OCI-LY3 (cell line): ENCODE data around the gene SHISA2.
A peak's percentile ranks its signal among the peaks of the same experiment; 100 is the strongest.

Source experiments
- H2AFZ ChIP-seq: fragments of 200-600, 300-600 bp; shearing (Covaris generic); 2 replicates; pipeline ENCODE4 v1.6.0; 2014; ENCODE audit warnings: antibody characterized with exemption, low read depth, low read length
- H3K27ac ChIP-seq: fragments of 200-600, 300-600 bp; sonication (generic); 2 replicates; pipeline ENCODE4 v1.5.1; 2014; ENCODE audit warnings: mild to moderate bottlenecking, low read length, moderate library complexity, mixed read lengths
- H3K27me3 ChIP-seq: fragments of 200-600, 300-600 bp; sonication (generic); 2 replicates; pipeline ENCODE4 v1.6.1; 2014; ENCODE audit warnings: low read depth, low read length, mixed read lengths
- H3K36me3 ChIP-seq: fragments of 200-600, 300-600 bp; sonication (generic); replicated peaks from 2 replicates; pipeline ENCODE3; 2014; ENCODE audit warnings: low read depth, low read length, mixed read lengths
- H3K4me1 ChIP-seq: fragments of 300-600, 200-600 bp; sonication (generic); 2 replicates; pipeline ENCODE4 v1.6.1; 2014; ENCODE audit warnings: low read length, mixed read lengths
- H3K4me2 ChIP-seq: fragments of 200-600, 300-600 bp; sonication (generic); 2 replicates; pipeline ENCODE4 v1.6.1; 2014; ENCODE audit warnings: low read length, mixed read lengths
- H3K4me3 ChIP-seq: fragments of 300-600, 200-600 bp; sonication (generic); 2 replicates; pipeline ENCODE4 v1.5.1; 2014; ENCODE audit warnings: antibody characterized with exemption, mild to moderate bottlenecking, low read length, moderate library complexity
- H3K79me2 ChIP-seq: fragments of 300-600, 200-600 bp; shearing (Covaris generic); 2 replicates; pipeline ENCODE4 v1.6.1; 2014; ENCODE audit warnings: mild to moderate bottlenecking, low read length, mixed read lengths
- H3K9ac ChIP-seq: fragments of 300-600, 200-600 bp; shearing (Covaris generic); 2 replicates; pipeline ENCODE4 v1.6.0; 2014; ENCODE audit warnings: mild to moderate bottlenecking, low read length, moderate library complexity
- H3K9me3 ChIP-seq: fragments of 200-600, 300-600 bp; shearing (Covaris generic); 2 replicates; pipeline ENCODE4 v1.6.1; 2014; ENCODE audit warnings: low read length, mixed read lengths; ENCODE audit not compliant: insufficient read depth
- H4K20me1 ChIP-seq: fragments of 200-600, 300-600 bp; sonication (generic); 2 replicates; pipeline ENCODE4 v1.6.1; 2016; ENCODE audit warnings: low read length, mixed read lengths; ENCODE audit not compliant: insufficient read depth
- EZH2phosphoT487 ChIP-seq: fragments of 200-600 bp; shearing (Covaris generic); IDR thresholded peaks from 2 replicates; pipeline ENCODE4 v1.6.1; 2018; ENCODE audit warnings: antibody characterized with exemption, mixed run types, low read depth
- TF ChIP-seq, protein P1 (sequence below): fragments of 200-600, 300-600 bp; sonication (generic); IDR thresholded peaks from 2 replicates; pipeline ENCODE4 v1.5.1; 2014; ENCODE audit warnings: antibody characterized with exemption, low read length, low read depth

Gene SHISA2

DNA sequence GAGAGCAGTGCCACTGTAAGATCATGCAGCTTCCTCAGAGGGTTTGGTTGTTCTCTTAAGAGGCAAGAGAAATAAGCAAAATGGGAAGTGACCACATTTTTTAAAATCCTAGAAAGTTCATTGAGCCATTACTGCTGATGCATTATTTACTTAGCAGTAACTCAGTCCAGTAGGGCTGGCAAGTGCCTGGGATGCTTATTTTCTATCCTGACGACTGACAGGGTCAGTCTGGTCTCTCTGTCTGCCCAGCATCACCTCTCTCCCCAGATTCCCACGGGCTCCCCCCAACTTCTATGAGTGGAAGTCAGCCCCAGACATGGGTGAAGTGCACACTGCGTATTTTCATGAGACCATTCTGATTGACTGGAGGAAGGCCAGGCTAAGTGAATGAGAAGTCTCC is 10.4 kb downstream of the SHISA2 start:
- Histone ChIP-seq H3K79me2 (no peaks in the 10 kb centered on the region), H3K4me3 (no peak overlapping the region), H2AFZ (no peak overlapping the region), H3K9me3 (no peaks in the 10 kb centered on the region), H3K27me3 (0 out of 2 replicates have a peak, but pooled peaks cover 2% of the 10 kb centered on the region), H3K4me1 (peaks cover 5% of the 10 kb centered on the region), H3K36me3 (no peaks in the 10 kb centered on the region), H3K9ac (no peak overlapping the region), H4K20me1 (no peaks in the 10 kb centered on the region), H3K4me2 (no peak overlapping the region), H3K27ac (no peak overlapping the region)
- TF ChIP-seq EZH2phosphoT487 = no peak
- TF ChIP-seq, protein P1, sequence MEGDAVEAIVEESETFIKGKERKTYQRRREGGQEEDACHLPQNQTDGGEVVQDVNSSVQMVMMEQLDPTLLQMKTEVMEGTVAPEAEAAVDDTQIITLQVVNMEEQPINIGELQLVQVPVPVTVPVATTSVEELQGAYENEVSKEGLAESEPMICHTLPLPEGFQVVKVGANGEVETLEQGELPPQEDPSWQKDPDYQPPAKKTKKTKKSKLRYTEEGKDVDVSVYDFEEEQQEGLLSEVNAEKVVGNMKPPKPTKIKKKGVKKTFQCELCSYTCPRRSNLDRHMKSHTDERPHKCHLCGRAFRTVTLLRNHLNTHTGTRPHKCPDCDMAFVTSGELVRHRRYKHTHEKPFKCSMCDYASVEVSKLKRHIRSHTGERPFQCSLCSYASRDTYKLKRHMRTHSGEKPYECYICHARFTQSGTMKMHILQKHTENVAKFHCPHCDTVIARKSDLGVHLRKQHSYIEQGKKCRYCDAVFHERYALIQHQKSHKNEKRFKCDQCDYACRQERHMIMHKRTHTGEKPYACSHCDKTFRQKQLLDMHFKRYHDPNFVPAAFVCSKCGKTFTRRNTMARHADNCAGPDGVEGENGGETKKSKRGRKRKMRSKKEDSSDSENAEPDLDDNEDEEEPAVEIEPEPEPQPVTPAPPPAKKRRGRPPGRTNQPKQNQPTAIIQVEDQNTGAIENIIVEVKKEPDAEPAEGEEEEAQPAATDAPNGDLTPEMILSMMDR = no peak

DNA sequence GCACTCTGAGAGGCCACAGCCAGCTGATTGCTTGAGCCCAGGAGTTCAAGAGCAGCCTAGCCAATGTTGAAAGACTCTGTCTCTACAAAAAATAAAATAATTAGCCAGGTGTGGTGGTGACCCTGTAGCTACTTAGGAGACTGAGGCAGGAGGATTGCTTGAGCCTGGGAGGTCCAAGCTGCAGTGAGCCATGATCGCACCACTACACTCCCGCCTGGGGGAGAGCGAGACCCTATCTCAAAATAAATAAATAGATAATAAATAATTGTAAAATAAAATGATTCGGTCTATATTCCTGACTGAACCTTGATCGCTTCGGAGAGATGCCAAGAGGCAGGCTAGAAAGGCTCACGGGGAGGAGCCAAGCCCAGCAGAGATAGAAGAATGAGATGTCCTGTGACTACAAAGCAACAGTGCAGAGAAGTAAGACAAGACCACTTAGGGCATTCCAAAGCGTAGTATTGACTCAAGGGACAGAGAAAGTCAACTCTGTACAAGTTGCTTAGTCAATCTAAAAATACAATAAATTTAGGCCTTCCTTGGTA is 12.8 kb downstream of the SHISA2 start:
- 0 out of 2 replicates have a peak, but pooled peaks cover 2% of the 10 kb centered on the region for H3K27me3 ChIP-seq
- no peaks in the 10 kb centered on the region for H3K36me3 ChIP-seq
- H3K79me2 ChIP-seq = no peaks in the 10 kb centered on the region
- no peaks in the 10 kb centered on the region for H4K20me1 ChIP-seq
- H3K4me2 ChIP-seq = no peak overlapping the region
- peaks cover 5% of the 10 kb centered on the region for H3K4me1 ChIP-seq
- TF ChIP-seq EZH2phosphoT487 = no peak
- TF ChIP-seq, protein P1 = no peak
- H3K9me3 ChIP-seq = no peaks in the 10 kb centered on the region
- no peak overlapping the region for H3K9ac ChIP-seq
- no peak overlapping the region for H3K4me3 ChIP-seq
- no peak overlapping the region for H3K27ac ChIP-seq
- no peak overlapping the region for H2AFZ ChIP-seq

DNA sequence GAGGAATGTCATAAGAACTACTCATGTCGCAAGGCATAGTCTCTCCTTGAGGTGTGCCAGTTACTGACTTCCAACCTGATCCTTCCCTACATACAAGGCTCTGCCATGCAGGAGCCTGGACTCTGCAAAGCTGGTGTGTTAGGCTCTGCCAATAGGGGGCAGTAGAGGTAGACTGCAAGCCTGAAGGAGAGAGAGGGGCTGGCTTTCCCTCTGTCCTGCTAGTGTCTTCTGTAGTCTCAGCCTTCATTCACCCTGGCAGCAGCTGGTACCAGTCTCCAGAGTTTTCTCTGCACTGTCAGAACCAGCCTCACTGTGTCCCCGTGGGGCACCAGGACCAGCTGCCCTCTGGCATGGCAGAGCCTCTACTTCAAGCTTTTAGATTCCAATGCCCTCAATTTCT is 14.5 kb downstream of the SHISA2 start:
- no peaks in the 10 kb centered on the region for H4K20me1 ChIP-seq
- no peaks in the 10 kb centered on the region for H3K9me3 ChIP-seq
- H3K27ac ChIP-seq = no peak overlapping the region
- H3K4me3 ChIP-seq = no peak overlapping the region
- no peak overlapping the region for H2AFZ ChIP-seq
- H3K9ac ChIP-seq = no peak overlapping the region
- H3K36me3 ChIP-seq = no peaks in the 10 kb centered on the region
- peaks cover 5% of the 10 kb centered on the region for H3K4me1 ChIP-seq
- peak overlapping the region; percentile 18; the same call in 1 of the 2 replicates for H3K4me2 ChIP-seq
- TF ChIP-seq, protein P1 = peak; percentile 65
- no peak for TF ChIP-seq EZH2phosphoT487
- H3K27me3 ChIP-seq = 0 out of 2 replicates have a peak, but pooled peaks cover 2% of the 10 kb centered on the region
- no peaks in the 10 kb centered on the region for H3K79me2 ChIP-seq

DNA sequence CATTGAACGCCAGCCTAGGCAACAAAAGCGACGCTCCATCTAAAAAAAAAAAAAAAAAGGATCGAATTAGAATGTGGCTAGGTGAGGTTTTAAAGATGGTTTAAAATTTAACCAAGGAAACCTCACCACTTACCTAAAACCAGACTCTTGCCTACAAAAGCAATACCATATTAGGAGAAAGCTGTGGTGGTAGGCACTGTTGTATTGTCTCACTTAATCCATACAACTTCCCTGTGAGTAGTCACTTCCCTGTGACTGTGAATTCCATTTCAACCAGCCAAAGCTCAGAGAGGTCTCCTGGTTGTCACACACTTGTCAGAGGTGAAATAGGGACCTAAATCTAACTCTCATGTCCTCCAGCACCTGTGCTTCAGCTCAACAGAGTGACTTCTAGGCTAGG is 15.4 kb downstream of the SHISA2 start:
- H3K79me2 ChIP-seq = no peaks in the 10 kb centered on the region
- H3K4me2 ChIP-seq = no peak overlapping the region
- TF ChIP-seq EZH2phosphoT487 = no peak
- TF ChIP-seq, protein P1 = no peak
- no peaks in the 10 kb centered on the region for H3K9me3 ChIP-seq
- H3K36me3 ChIP-seq = no peaks in the 10 kb centered on the region
- no peak overlapping the region for H3K9ac ChIP-seq
- peaks cover 5% of the 10 kb centered on the region for H3K4me1 ChIP-seq
- H3K27me3 ChIP-seq = 0 out of 2 replicates have a peak, but pooled peaks cover 2% of the 10 kb centered on the region
- no peaks in the 10 kb centered on the region for H4K20me1 ChIP-seq
- no peak overlapping the region for H2AFZ ChIP-seq
- no peak overlapping the region for H3K27ac ChIP-seq
- no peak overlapping the region for H3K4me3 ChIP-seq
